A673 (cell line): ENCODE measurements around the gene FAM240B. TPM values are rescaled to one million over a fixed set of nuclear protein-coding genes. Genes with fewer than 3 reads are reported as not detected.

ENCODE experiments used
- BruUV-seq: library from RNA; stranded (reverse); fragments of 400-500 nt; replicated peaks from 2 replicates; lab custom pipeline; 2021; lab: Mats Ljungman, UMichigan
- CTCF ChIA-PET: fragments of 300-600 bp; sonication (Branson Sonifier 250); formaldehyde crosslinking; loops from one replicate; lab custom pipeline; 2022; ENCODE audit warnings: antibody characterized with exemption; lab: Charles Lee
- POLR2A ChIA-PET: fragments of 300-600 bp; sonication (Branson Sonifier 250); formaldehyde crosslinking; loops from one replicate; lab custom pipeline; 2022; ENCODE audit warnings: antibody characterized with exemption; ENCODE audit not compliant: low non-redundant PET; lab: Charles Lee
- DNase-seq: peaks from one replicate; pipeline ENCODE4 v3.0.0-alpha.2; 2015; ENCODE audit warnings: low spot score
- H3K27ac ChIP-seq: fragments of 200-600 bp; sonication (generic); 2 replicates; pipeline ENCODE4 v1.5.1; 2016; ENCODE audit warnings: mixed run types, low read depth, mild to moderate bottlenecking, mixed read lengths, antibody characterized with exemption, low read length; ENCODE audit not compliant: poor library complexity, severe bottlenecking
- H3K27me3 ChIP-seq: fragments of 200-600 bp; sonication (generic); replicated peaks from 2 replicates; pipeline ENCODE4 v1.6.1; 2017; ENCODE audit warnings: mixed run types, low read depth, mild to moderate bottlenecking, mixed read lengths, antibody characterized with exemption, low read length; ENCODE audit not compliant: insufficient read depth, poor library complexity
- H3K36me3 ChIP-seq: fragments of 200-600 bp; sonication (generic); 2 replicates; pipeline ENCODE4 v1.6.1; 2016; ENCODE audit warnings: mixed run types, mild to moderate bottlenecking, mixed read lengths, antibody characterized with exemption, low read length; ENCODE audit not compliant: insufficient read depth, poor library complexity, severe bottlenecking
- H3K4me1 ChIP-seq: fragments of 200-600 bp; sonication (generic); 2 replicates; pipeline ENCODE4 v1.6.1; 2017; ENCODE audit warnings: mixed run types, mild to moderate bottlenecking, mixed read lengths, antibody characterized with exemption, low read length; ENCODE audit not compliant: insufficient read depth, poor library complexity, severe bottlenecking
- H3K4me3 ChIP-seq: fragments of 200-600 bp; sonication (generic); 2 replicates; pipeline ENCODE4 v1.5.1; 2016; ENCODE audit warnings: low read depth, mixed run types, mild to moderate bottlenecking, mixed read lengths, low read length; ENCODE audit not compliant: poor library complexity, severe bottlenecking
- H3K9me3 ChIP-seq: fragments of 200-600 bp; sonication (generic); 2 replicates; pipeline ENCODE4 v1.6.1; 2016; ENCODE audit warnings: mixed run types, low read depth, mild to moderate bottlenecking, mixed read lengths, antibody characterized with exemption, low read length; ENCODE audit not compliant: poor library complexity, severe bottlenecking
- EZH2 ChIP-seq: fragments of 200-600 bp; sonication (generic); IDR thresholded peaks from 2 replicates; pipeline ENCODE4 v1.6.1; 2017; ENCODE audit warnings: borderline replicate concordance, low read depth, mild to moderate bottlenecking, mixed read lengths, antibody characterized with exemption, low read length; ENCODE audit not compliant: poor library complexity, severe bottlenecking
- intact Hi-C: fragments of 100-400 bp; cut with micrococcal nuclease; formaldehyde crosslinking; loops from one replicate; pipeline ENCODE4 v1.10.0; 2022; ENCODE audit not compliant: unreplicated experiment
- total RNA-seq: library from RNA; stranded (reverse); gene quantifications from 2 replicates; pipeline ENCODE4 v1.2.3, GENCODE V29; 2021
- TF ChIP-seq, protein P1 (sequence below): fragments of 300-800, 200-600 bp; sonication (generic); conservative IDR thresholded peaks from 2 replicates; pipeline ENCODE4 v1.5.1; 2017; ENCODE audit warnings: low read depth, mild to moderate bottlenecking, antibody characterized with exemption, low read length, moderate library complexity, mixed read lengths

The FAM240B gene
- total RNA-seq, 1 experiment from 2014 or later, result not detected

DNA sequence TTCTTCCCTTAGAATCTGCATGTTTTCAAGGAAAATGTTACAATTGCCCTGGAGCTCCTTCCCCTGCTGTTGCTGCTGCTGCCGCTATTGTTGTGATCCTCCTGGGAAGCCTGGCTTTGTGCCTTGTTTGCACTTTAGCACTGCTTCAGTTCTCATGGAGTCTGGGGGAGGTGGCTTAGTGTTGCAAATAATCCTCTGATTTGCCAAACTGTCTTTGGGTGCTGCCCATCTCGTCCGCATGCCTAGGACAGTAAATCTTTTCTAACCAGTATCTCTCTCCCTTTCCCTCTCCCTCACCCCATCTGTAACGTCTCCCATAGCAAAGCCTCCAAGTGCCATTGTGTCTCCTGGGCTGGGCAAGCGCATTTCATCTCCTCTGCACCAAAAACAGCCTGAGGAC lies 30.3 kb downstream of the FAM240B start:
- no peak overlapping the region for H3K27ac ChIP-seq
- no peaks in the 10 kb centered on the region for H3K9me3 ChIP-seq
- intact Hi-C loops, result loop anchor here (2.0 kb wide), 1 partner anchor 15 kb away; no protein-coding TSS in a partner anchor
- POLR2A ChIA-PET, result no interaction called here
- H3K4me3 ChIP-seq, result no peak overlapping the region
- BruUV-seq, result no TSS peak
- CTCF ChIA-PET, result no interaction called here
- no peak for TF ChIP-seq EZH2
- TF ChIP-seq, protein P1, sequence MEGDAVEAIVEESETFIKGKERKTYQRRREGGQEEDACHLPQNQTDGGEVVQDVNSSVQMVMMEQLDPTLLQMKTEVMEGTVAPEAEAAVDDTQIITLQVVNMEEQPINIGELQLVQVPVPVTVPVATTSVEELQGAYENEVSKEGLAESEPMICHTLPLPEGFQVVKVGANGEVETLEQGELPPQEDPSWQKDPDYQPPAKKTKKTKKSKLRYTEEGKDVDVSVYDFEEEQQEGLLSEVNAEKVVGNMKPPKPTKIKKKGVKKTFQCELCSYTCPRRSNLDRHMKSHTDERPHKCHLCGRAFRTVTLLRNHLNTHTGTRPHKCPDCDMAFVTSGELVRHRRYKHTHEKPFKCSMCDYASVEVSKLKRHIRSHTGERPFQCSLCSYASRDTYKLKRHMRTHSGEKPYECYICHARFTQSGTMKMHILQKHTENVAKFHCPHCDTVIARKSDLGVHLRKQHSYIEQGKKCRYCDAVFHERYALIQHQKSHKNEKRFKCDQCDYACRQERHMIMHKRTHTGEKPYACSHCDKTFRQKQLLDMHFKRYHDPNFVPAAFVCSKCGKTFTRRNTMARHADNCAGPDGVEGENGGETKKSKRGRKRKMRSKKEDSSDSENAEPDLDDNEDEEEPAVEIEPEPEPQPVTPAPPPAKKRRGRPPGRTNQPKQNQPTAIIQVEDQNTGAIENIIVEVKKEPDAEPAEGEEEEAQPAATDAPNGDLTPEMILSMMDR, result no peak
- no peaks in the 10 kb centered on the region for H3K36me3 ChIP-seq
- no peaks in the 10 kb centered on the region for H3K27me3 ChIP-seq
- peak; percentile 91 for DNase-seq
- H3K4me1 ChIP-seq, result peaks cover 23% of the 10 kb centered on the region

DNA sequence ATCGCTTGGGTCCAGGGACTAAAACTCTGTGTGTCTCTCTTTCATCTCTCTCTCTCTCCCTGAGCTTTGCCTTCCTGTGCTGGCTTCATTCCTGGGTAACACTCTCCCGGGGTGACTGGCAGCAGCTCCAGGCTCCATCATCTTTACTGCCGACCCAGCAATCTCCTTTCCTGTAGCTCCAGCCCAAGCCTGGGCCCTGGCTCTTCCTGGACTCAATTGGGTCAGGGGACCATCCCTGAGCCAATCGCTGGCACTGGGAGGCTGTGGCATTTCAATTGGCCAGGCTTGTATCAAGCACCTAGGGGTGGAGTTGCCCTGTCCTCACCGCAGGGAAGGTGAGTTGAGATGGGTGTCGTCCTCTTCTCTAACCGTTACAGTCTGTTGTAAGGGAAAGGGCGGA lies 31.9 kb downstream of the FAM240B start:
- CTCF ChIA-PET, result no interaction called here
- Histone ChIP-seq H3K4me1 (peaks cover 23% of the 10 kb centered on the region), H3K36me3 (no peaks in the 10 kb centered on the region), H3K27ac (no peak overlapping the region), H3K4me3 (no peak overlapping the region), H3K9me3 (no peaks in the 10 kb centered on the region), H3K27me3 (no peaks in the 10 kb centered on the region)
- BruUV-seq, result no TSS peak
- TF ChIP-seq, protein P1, result no peak
- no peak for TF ChIP-seq EZH2
- DNase-seq, result no peak
- POLR2A ChIA-PET, result no interaction called here
- intact Hi-C loops, result no loop called here

DNA sequence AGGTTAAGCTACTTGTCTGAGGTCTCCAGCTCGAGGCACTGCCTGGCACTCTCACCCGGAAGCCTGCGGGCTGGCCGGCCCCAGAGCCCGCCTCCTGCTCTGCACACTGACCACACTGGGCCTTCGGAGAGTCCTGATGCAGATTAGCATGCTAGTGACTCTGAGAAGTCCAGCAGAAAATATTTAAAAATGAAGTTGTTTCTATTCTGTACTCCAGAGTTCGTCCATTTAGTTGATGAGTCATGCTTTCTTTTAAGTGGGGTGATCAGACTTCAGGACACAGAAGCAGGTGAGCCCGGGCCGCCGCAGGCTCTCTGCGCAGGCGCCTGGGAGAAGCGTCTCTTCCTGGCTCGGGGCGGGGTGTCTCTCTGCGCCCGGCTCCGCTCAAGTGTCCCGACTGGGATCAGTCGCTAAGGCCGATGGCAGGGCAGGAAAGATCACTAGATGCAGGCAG lies 32.5 kb downstream of the FAM240B start:
- no peaks in the 10 kb centered on the region for H3K27me3 ChIP-seq
- no peaks in the 10 kb centered on the region for H3K36me3 ChIP-seq
- no peaks in the 10 kb centered on the region for H3K9me3 ChIP-seq
- ChIA-PET POLR2A (no interaction called here), CTCF (no interaction called here)
- peaks cover 25% of the 10 kb centered on the region for H3K4me1 ChIP-seq
- no peak for DNase-seq
- no peak overlapping the region for H3K27ac ChIP-seq
- intact Hi-C loops, result no loop called here
- H3K4me3 ChIP-seq, result no peak overlapping the region
- TF ChIP-seq EZH2, result no peak
- TF ChIP-seq, protein P1, result no peak
- BruUV-seq, result no TSS peak
